ENCODE data around the gene C9orf153.

DNA sequence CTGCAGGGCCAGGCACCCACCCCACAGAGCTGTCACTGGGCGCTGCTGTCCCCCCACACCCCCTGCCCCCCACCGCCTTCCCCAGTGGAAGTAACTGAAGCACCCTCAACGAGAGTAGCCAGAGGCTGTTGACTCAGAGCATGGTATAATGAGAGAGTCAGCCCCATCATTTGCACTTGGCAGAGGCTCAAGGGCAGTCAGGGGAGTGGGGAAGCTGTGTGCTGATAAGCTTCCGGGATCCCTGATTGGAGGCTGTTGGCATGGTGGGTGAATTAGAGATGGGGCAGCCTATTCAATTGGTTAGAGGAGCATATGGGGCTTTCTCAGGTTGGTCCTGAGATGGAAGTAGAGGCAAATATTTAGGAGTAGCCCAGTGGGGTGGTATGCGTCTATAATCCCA is 83.0 kb downstream of the C9orf153 start:
- TF ChIP-seq, protein P1, sequence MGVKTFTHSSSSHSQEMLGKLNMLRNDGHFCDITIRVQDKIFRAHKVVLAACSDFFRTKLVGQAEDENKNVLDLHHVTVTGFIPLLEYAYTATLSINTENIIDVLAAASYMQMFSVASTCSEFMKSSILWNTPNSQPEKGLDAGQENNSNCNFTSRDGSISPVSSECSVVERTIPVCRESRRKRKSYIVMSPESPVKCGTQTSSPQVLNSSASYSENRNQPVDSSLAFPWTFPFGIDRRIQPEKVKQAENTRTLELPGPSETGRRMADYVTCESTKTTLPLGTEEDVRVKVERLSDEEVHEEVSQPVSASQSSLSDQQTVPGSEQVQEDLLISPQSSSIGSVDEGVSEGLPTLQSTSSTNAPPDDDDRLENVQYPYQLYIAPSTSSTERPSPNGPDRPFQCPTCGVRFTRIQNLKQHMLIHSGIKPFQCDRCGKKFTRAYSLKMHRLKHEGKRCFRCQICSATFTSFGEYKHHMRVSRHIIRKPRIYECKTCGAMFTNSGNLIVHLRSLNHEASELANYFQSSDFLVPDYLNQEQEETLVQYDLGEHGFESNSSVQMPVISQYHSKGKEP (CRISPR knock-in tag; IDR thresholded peaks at IDR 0.05), result no peak
- TF ChIP-seq KDM1A (CRISPR knock-in tag; IDR thresholded peaks at IDR 0.05) (no peak), IRF2 (CRISPR knock-in tag; IDR thresholded peaks at IDR 0.05) (no peak), ZNF703 (CRISPR knock-in tag; IDR thresholded peaks at IDR 0.05; ENCODE audit: borderline replicate concordance) (no peak)
- TF ChIP-seq, protein P2, sequence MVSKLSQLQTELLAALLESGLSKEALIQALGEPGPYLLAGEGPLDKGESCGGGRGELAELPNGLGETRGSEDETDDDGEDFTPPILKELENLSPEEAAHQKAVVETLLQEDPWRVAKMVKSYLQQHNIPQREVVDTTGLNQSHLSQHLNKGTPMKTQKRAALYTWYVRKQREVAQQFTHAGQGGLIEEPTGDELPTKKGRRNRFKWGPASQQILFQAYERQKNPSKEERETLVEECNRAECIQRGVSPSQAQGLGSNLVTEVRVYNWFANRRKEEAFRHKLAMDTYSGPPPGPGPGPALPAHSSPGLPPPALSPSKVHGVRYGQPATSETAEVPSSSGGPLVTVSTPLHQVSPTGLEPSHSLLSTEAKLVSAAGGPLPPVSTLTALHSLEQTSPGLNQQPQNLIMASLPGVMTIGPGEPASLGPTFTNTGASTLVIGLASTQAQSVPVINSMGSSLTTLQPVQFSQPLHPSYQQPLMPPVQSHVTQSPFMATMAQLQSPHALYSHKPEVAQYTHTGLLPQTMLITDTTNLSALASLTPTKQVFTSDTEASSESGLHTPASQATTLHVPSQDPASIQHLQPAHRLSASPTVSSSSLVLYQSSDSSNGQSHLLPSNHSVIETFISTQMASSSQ (IDR thresholded peaks at IDR 0.05; ENCODE audit: low read depth), result no peak
- TF ChIP-seq, protein P2 (CRISPR knock-in tag; IDR thresholded peaks at IDR 0.05; ENCODE audit: borderline replicate concordance), result no peak
- TF ChIP-seq, protein P3, sequence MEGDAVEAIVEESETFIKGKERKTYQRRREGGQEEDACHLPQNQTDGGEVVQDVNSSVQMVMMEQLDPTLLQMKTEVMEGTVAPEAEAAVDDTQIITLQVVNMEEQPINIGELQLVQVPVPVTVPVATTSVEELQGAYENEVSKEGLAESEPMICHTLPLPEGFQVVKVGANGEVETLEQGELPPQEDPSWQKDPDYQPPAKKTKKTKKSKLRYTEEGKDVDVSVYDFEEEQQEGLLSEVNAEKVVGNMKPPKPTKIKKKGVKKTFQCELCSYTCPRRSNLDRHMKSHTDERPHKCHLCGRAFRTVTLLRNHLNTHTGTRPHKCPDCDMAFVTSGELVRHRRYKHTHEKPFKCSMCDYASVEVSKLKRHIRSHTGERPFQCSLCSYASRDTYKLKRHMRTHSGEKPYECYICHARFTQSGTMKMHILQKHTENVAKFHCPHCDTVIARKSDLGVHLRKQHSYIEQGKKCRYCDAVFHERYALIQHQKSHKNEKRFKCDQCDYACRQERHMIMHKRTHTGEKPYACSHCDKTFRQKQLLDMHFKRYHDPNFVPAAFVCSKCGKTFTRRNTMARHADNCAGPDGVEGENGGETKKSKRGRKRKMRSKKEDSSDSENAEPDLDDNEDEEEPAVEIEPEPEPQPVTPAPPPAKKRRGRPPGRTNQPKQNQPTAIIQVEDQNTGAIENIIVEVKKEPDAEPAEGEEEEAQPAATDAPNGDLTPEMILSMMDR (CRISPR knock-in tag; IDR thresholded peaks at IDR 0.05), result no peak
